ENCODE results near the gene EEF2. TPM values are rescaled to one million over a fixed set of nuclear protein-coding genes. Genes with fewer than 3 reads are reported as not detected.
A peak's percentile ranks its signal among the peaks of the same experiment; 100 is the strongest.

Gene EEF2
- total and polyA plus RNA-seq, 12 donors = 752 to 3,482 (median 2,119) TPM

GRCh38 chr19:3963458-3964255, 21.6 kb downstream of the EEF2 start:
- peaks cover 0 to 95% of the 10 kb centered on the region in 2 donors for H3K36me3 ChIP-seq (replicated peaks in 1 of 2)
- H3K4me1 ChIP-seq (replicated peaks in 1 of 2) = peaks cover 0 to 9% of the 10 kb centered on the region in 2 donors
- H3K27ac ChIP-seq = no peak overlapping the region
- intact Hi-C loops (cut with DNase I) = no loop called here
- DNase-seq = peak in 2 of 7 donors; percentile 4 to 19
- 93 to 97% (median 95%) methylated on average over 11 to 35 of the region's 35 CpGs for WGBS, 4 donors
- H3K27me3 ChIP-seq = no peaks in the 10 kb centered on the region
- TF ChIP-seq CTCF (IDR thresholded peaks at IDR 0.05) (no peak), POLR2A (IDR thresholded peaks at IDR 0.05) (no peak)
- no peaks in the 10 kb centered on the region for H3K9me3 ChIP-seq (replicated peaks in 1 of 3)
- no peak overlapping the region for H3K4me3 ChIP-seq

GRCh38 chr19:3961007-3961406, 24.3 kb downstream of the EEF2 start:
- DNase-seq = no peak
- Histone ChIP-seq H3K4me3 (no peak overlapping the region), H3K27ac (no peak overlapping the region), H3K4me1 (replicated peaks in 1 of 2) (no peaks in the 10 kb centered on the region), H3K36me3 (replicated peaks in 1 of 2) (peaks cover 0 to 81% of the 10 kb centered on the region in 2 donors), H3K9me3 (replicated peaks in 1 of 3) (no peaks in the 10 kb centered on the region), H3K27me3 (no peaks in the 10 kb centered on the region)
- no peak for TF ChIP-seq POLR2A (IDR thresholded peaks at IDR 0.05)
- no peak for TF ChIP-seq CTCF (IDR thresholded peaks at IDR 0.05)
- WGBS, 4 donors = 80 to 95% (median 93%) methylated on average over 1 to 24 of the region's 24 CpGs
- intact Hi-C loops (cut with DNase I) = no loop called here

GRCh38 chr19:3959766-3960131, 25.5 kb downstream of the EEF2 start:
- Histone ChIP-seq H3K9me3 (replicated peaks in 1 of 3) (no peaks in the 10 kb centered on the region), H3K36me3 (replicated peaks in 1 of 2) (peaks cover 0 to 72% of the 10 kb centered on the region in 2 donors), H3K27me3 (no peaks in the 10 kb centered on the region), H3K4me3 (no peak overlapping the region), H3K4me1 (replicated peaks in 1 of 2) (no peaks in the 10 kb centered on the region), H3K27ac (no peak overlapping the region)
- no peak for DNase-seq
- no peak for TF ChIP-seq POLR2A (IDR thresholded peaks at IDR 0.05)
- no peak for TF ChIP-seq CTCF (IDR thresholded peaks at IDR 0.05)
- intact Hi-C loops (cut with DNase I) = no loop called here
- 97 to 98% (median 97%) methylated on average over 6 to 15 of the region's 15 CpGs; no CpG with 5 or more reads in 1 of the 4 donors for WGBS, 4 donors

- TF ChIP-seq POLR2A (IDR thresholded peaks at IDR 0.05) (no peak), CTCF (IDR thresholded peaks at IDR 0.05) (no peak)
- WGBS, 4 donors = 94 to 97% (median 96%) methylated on average over 47 to 86 of the region's 86 CpGs
- no peak for DNase-seq
- Histone ChIP-seq H3K27me3 (no peaks in the 10 kb centered on the region), H3K27ac (no peak overlapping the region), H3K4me1 (replicated peaks in 1 of 2) (no peaks in the 10 kb centered on the region), H3K4me3 (no peak overlapping the region), H3K9me3 (replicated peaks in 1 of 3) (no peaks in the 10 kb centered on the region), H3K36me3 (replicated peaks in 1 of 2) (peaks cover 0 to 66% of the 10 kb centered on the region in 2 donors)
- intact Hi-C loops (cut with DNase I) = no loop called here
Observed at GRCh38 chr19:3958836-3959765, 26.2 kb downstream of the EEF2 start.

Measured in adrenal gland (tissue), 12 donors.